ENCODE data around the gene AOPEP. TPM values are rescaled to one million over a fixed set of nuclear protein-coding genes. Genes with fewer than 3 reads are reported as not detected.

The AOPEP gene
- total RNA-seq, 1 donor from 2014 or later: 22.1 TPM

GRCh38 chr9:95029288-95029687, 302.8 kb downstream of the AOPEP start:
- Mint-ChIP-seq H3K27me3 (ENCODE audit: unreplicated experiment) (no peaks in the 10 kb centered on the region), H3K4me3 (ENCODE audit: unreplicated experiment) (no peak overlapping the region), H3K27ac (ENCODE audit: unreplicated experiment) (no peak overlapping the region), H3K9me3 (ENCODE audit: unreplicated experiment) (no peaks in the 10 kb centered on the region), H3K36me3 (ENCODE audit: low read depth, unreplicated experiment) (peaks cover 7% of the 10 kb centered on the region), H3K4me1 (ENCODE audit: unreplicated experiment) (peaks cover 4% of the 10 kb centered on the region)
- no peak for DNase-seq (ENCODE audit: low spot score)
- no peak for TF ChIP-seq CTCF (IDR thresholded peaks at IDR 0.05; ENCODE audit: unreplicated experiment)

DNA sequence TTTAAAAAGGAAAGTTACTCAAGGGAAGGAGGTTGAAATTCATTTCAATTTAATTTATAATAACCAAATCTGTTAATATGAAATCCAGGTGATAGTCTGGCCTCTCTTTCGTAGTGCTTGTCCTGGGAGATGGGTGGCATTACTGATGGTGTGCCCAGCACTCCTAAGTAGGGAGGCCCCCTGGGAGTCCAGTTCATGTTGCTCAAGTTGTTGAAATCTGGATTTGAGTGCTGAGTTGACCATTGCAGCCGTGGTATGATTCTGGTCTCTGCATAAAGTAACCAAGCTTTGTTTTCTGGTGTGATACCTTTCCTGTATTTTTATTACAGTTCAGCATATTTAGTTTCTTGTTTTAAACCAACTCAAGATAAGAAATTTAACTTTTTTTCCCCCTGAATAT, 303.2 kb downstream of the AOPEP start:
- no peak overlapping the region for H3K27ac Mint-ChIP-seq (ENCODE audit: unreplicated experiment)
- no peaks in the 10 kb centered on the region for H3K27me3 Mint-ChIP-seq (ENCODE audit: unreplicated experiment)
- H3K9me3 Mint-ChIP-seq (ENCODE audit: unreplicated experiment): no peaks in the 10 kb centered on the region
- no peak overlapping the region for H3K4me3 Mint-ChIP-seq (ENCODE audit: unreplicated experiment)
- no peak for DNase-seq (ENCODE audit: low spot score)
- H3K4me1 Mint-ChIP-seq (ENCODE audit: unreplicated experiment): peaks cover 4% of the 10 kb centered on the region
- peaks cover 7% of the 10 kb centered on the region for H3K36me3 Mint-ChIP-seq (ENCODE audit: low read depth, unreplicated experiment)
- no peak for TF ChIP-seq CTCF (IDR thresholded peaks at IDR 0.05; ENCODE audit: unreplicated experiment)

GRCh38 chr9:95030344-95030743, 303.8 kb downstream of the AOPEP start:
- Mint-ChIP-seq H3K27me3 (ENCODE audit: unreplicated experiment) (no peaks in the 10 kb centered on the region), H3K4me3 (ENCODE audit: unreplicated experiment) (no peak overlapping the region), H3K36me3 (ENCODE audit: low read depth, unreplicated experiment) (peaks cover 7% of the 10 kb centered on the region), H3K27ac (ENCODE audit: unreplicated experiment) (no peak overlapping the region), H3K4me1 (ENCODE audit: unreplicated experiment) (peaks cover 4% of the 10 kb centered on the region), H3K9me3 (ENCODE audit: unreplicated experiment) (no peaks in the 10 kb centered on the region)
- no peak for DNase-seq (ENCODE audit: low spot score)
- TF ChIP-seq CTCF (IDR thresholded peaks at IDR 0.05; ENCODE audit: unreplicated experiment): no peak

DNA sequence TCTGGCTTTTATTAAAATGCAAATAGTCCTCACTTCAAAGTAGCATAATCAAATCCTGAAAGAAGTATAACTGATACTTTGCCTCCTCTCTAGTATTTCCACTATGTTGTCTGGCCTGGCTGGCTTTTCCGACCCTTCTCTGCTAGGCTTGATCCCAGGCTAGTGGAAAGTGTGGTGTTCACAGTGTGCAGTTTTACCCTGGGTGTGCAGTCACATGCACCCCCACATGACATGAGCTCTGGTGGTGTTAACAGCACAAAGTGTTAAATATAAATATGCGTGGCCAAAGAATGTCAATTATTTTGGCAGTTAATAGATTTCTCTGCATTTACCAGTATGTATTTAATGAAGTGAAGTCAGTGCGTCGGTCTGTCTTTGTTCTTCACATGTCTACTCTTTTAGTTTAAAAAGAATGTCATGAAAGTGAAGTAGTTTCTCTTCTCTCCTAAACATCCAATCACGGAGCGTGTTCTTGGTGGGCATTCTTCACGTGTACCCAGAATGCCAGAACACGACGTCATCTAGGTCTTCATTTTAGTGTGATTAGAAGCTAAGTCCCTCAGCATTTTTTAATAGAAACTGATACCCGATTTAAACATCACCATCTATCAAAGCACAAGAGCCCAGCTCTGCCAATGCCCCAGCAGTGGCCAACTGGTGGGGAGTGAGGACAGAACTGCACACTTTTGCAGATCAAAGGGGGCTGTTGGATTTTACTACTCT, 304.6 kb downstream of the AOPEP start:
- Mint-ChIP-seq H3K4me1 (ENCODE audit: unreplicated experiment) (no peaks in the 10 kb centered on the region), H3K36me3 (ENCODE audit: low read depth, unreplicated experiment) (peaks cover 7% of the 10 kb centered on the region), H3K27me3 (ENCODE audit: unreplicated experiment) (no peaks in the 10 kb centered on the region), H3K4me3 (ENCODE audit: unreplicated experiment) (no peak overlapping the region), H3K27ac (ENCODE audit: unreplicated experiment) (no peak overlapping the region), H3K9me3 (ENCODE audit: unreplicated experiment) (no peaks in the 10 kb centered on the region)
- TF ChIP-seq CTCF (IDR thresholded peaks at IDR 0.05; ENCODE audit: unreplicated experiment): no peak
- DNase-seq (ENCODE audit: low spot score): no peak

GRCh38 chr9:95031711-95032461, 305.4 kb downstream of the AOPEP start:
- H3K27ac Mint-ChIP-seq (ENCODE audit: unreplicated experiment): no peak overlapping the region
- H3K4me1 Mint-ChIP-seq (ENCODE audit: unreplicated experiment): no peaks in the 10 kb centered on the region
- DNase-seq (ENCODE audit: low spot score): no peak

More at GRCh38 chr9:95031711-95032461, 305.4 kb downstream of the AOPEP start:
- H3K27me3 Mint-ChIP-seq (ENCODE audit: unreplicated experiment): no peaks in the 10 kb centered on the region
- H3K9me3 Mint-ChIP-seq (ENCODE audit: unreplicated experiment): no peaks in the 10 kb centered on the region
- peaks cover 7% of the 10 kb centered on the region for H3K36me3 Mint-ChIP-seq (ENCODE audit: low read depth, unreplicated experiment)
- H3K4me3 Mint-ChIP-seq (ENCODE audit: unreplicated experiment): no peak overlapping the region
- no peak for TF ChIP-seq CTCF (IDR thresholded peaks at IDR 0.05; ENCODE audit: unreplicated experiment)
